Measurements from ENCODE around the gene RASGRF1. TPM values are rescaled to one million over a fixed set of nuclear protein-coding genes. Genes with fewer than 3 reads are reported as not detected.

The RASGRF1 gene
- total and polyA plus RNA-seq, 2 experiments from 2014 or later = 0.05 to 0.24 TPM

DNA sequence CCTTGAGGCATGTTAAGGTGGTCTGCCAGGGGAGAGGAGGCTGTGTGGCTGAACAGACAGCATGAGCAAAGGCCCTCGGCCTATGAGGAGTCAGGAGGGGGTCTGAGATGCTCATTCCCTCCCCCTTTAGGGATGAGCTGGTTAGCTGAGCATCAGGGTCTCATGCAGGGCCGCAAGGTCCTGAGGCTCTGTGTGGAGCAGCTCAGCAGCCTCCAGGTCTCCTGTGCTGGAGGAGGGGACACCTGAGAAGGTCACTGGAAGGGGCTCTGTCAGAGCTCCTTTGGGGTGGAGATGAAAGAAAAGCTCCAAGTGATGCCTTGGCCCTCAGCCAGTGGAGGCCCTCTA, 67.1 kb downstream of the RASGRF1 start:
- no peaks in the 10 kb centered on the region for H3K27me3 ChIP-seq (ENCODE audit: insufficient read depth)
- no peak overlapping the region for H3K4me3 Mint-ChIP-seq
- no peaks in the 10 kb centered on the region for H3K79me2 ChIP-seq (replicated peaks; ENCODE audit: insufficient read depth)
- no peaks in the 10 kb centered on the region for H3K4me1 ChIP-seq (ENCODE audit: insufficient read depth)
- no peak overlapping the region for H3K27ac Mint-ChIP-seq
- no peak for ATAC-seq
- no peaks in the 10 kb centered on the region for H3K4me1 Mint-ChIP-seq
- DNase-seq (ENCODE audit: low spot score) = no peak
- H3K27ac ChIP-seq (ENCODE audit: low read depth) = no peak overlapping the region
- H3K9me2 ChIP-seq (ENCODE audit: insufficient read depth) = no peaks in the 10 kb centered on the region
- no peak overlapping the region for H3K4me2 ChIP-seq
- H3F3A ChIP-seq (replicated peaks; ENCODE audit: low read depth) = no peaks in the 10 kb centered on the region
- no peaks in the 10 kb centered on the region for H4K20me1 ChIP-seq (replicated peaks; ENCODE audit: insufficient read depth)
- H3K9me3 Mint-ChIP-seq = peaks cover 13% of the 10 kb centered on the region
- H2AFZ ChIP-seq = no peak overlapping the region
- peaks cover 2% of the 10 kb centered on the region for H3K27me3 Mint-ChIP-seq (ENCODE audit: insufficient read depth, low read depth, poor library complexity)
- H3K36me3 Mint-ChIP-seq (ENCODE audit: low read depth) = peaks cover 5% of the 10 kb centered on the region; the same call in 2 of the 3 replicates
- no peaks in the 10 kb centered on the region for H3K36me3 ChIP-seq (ENCODE audit: insufficient read depth)
- no peak overlapping the region for H3K4me3 ChIP-seq
- TF ChIP-seq, protein P1, sequence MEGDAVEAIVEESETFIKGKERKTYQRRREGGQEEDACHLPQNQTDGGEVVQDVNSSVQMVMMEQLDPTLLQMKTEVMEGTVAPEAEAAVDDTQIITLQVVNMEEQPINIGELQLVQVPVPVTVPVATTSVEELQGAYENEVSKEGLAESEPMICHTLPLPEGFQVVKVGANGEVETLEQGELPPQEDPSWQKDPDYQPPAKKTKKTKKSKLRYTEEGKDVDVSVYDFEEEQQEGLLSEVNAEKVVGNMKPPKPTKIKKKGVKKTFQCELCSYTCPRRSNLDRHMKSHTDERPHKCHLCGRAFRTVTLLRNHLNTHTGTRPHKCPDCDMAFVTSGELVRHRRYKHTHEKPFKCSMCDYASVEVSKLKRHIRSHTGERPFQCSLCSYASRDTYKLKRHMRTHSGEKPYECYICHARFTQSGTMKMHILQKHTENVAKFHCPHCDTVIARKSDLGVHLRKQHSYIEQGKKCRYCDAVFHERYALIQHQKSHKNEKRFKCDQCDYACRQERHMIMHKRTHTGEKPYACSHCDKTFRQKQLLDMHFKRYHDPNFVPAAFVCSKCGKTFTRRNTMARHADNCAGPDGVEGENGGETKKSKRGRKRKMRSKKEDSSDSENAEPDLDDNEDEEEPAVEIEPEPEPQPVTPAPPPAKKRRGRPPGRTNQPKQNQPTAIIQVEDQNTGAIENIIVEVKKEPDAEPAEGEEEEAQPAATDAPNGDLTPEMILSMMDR (conservative IDR thresholded peaks at IDR 0.05; ENCODE audit: low read depth in 2 of 2) = no peak
- TF ChIP-seq REST (IDR thresholded peaks at IDR 0.05; ENCODE audit: unreplicated experiment) (no peak), EZH2phosphoT487 (IDR thresholded peaks at IDR 0.05; ENCODE audit: unreplicated experiment) (no peak), NANOG (IDR thresholded peaks at IDR 0.05; ENCODE audit: borderline replicate concordance) (no peak), STAT1 (IDR thresholded peaks at IDR 0.05; ENCODE audit: unreplicated experiment) (no peak), ZNF114 (CRISPR knock-in tag; IDR thresholded peaks at IDR 0.05) (no peak)

DNA sequence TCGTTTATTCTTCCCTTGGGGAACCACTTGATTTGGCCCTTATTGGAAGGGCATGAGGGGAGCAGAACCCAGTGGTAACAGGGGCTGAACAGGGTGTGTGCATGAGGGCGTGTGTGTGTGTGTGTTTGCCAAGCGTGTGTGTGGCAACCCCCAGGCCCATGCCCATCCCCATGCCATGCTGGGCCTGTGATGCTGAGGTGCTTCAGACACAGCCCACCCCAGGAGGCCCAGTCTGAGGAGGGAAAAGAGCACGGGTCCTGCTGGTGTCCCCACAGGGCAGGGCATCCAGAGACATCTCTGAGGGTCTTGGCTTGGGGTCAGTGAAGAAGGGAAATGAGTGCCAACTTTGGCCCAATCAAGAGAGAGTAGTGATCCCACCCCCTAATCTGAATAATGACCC, 71.6 kb downstream of the RASGRF1 start:
- no peak overlapping the region for H3K4me3 ChIP-seq
- no peak overlapping the region for H3K4me2 ChIP-seq
- no peaks in the 10 kb centered on the region for H3K4me1 ChIP-seq (ENCODE audit: insufficient read depth)
- H3K79me2 ChIP-seq (replicated peaks; ENCODE audit: insufficient read depth) = no peaks in the 10 kb centered on the region
- H2AFZ ChIP-seq = no peak overlapping the region
- no peak overlapping the region for H3K27ac Mint-ChIP-seq
- no peak overlapping the region for H3K27ac ChIP-seq (ENCODE audit: low read depth)
- no peaks in the 10 kb centered on the region for H3K27me3 ChIP-seq (ENCODE audit: insufficient read depth)
- TF ChIP-seq CREB1 (CRISPR knock-in tag; IDR thresholded peaks at IDR 0.05; ENCODE audit: low read depth) = no peak
- H3K4me1 Mint-ChIP-seq = no peaks in the 10 kb centered on the region
- no peaks in the 10 kb centered on the region for H3K9me2 ChIP-seq (ENCODE audit: insufficient read depth)
- H3F3A ChIP-seq (replicated peaks; ENCODE audit: low read depth) = no peaks in the 10 kb centered on the region
- no peak overlapping the region for H3K4me3 Mint-ChIP-seq
- ATAC-seq (no peak), DNase-seq (ENCODE audit: low spot score) (no peak)
- peaks cover 2% of the 10 kb centered on the region for H3K9me3 Mint-ChIP-seq
- no peaks in the 10 kb centered on the region for H4K20me1 ChIP-seq (replicated peaks; ENCODE audit: insufficient read depth)
- H3K36me3 ChIP-seq (ENCODE audit: insufficient read depth) = no peaks in the 10 kb centered on the region
- peaks cover 1% of the 10 kb centered on the region for H3K27me3 Mint-ChIP-seq (ENCODE audit: insufficient read depth, low read depth, poor library complexity)
- peaks cover 2% of the 10 kb centered on the region; the same call in 1 of the 3 replicates for H3K36me3 Mint-ChIP-seq (ENCODE audit: low read depth)

Data from GM23338 (cell line).